ENCODE measurements around the gene DHPS. TPM values are rescaled to one million over a fixed set of nuclear protein-coding genes. Genes with fewer than 3 reads are reported as not detected.
"Not testable (repeated sequence)": the region's sequence is repeated elsewhere in the genome, so short reads cannot be mapped to it uniquely, and the experiment has no call there.

Gene DHPS
- 100 to 1,000 TPM; 127 to 148 TPM for total RNA-seq

DNA sequence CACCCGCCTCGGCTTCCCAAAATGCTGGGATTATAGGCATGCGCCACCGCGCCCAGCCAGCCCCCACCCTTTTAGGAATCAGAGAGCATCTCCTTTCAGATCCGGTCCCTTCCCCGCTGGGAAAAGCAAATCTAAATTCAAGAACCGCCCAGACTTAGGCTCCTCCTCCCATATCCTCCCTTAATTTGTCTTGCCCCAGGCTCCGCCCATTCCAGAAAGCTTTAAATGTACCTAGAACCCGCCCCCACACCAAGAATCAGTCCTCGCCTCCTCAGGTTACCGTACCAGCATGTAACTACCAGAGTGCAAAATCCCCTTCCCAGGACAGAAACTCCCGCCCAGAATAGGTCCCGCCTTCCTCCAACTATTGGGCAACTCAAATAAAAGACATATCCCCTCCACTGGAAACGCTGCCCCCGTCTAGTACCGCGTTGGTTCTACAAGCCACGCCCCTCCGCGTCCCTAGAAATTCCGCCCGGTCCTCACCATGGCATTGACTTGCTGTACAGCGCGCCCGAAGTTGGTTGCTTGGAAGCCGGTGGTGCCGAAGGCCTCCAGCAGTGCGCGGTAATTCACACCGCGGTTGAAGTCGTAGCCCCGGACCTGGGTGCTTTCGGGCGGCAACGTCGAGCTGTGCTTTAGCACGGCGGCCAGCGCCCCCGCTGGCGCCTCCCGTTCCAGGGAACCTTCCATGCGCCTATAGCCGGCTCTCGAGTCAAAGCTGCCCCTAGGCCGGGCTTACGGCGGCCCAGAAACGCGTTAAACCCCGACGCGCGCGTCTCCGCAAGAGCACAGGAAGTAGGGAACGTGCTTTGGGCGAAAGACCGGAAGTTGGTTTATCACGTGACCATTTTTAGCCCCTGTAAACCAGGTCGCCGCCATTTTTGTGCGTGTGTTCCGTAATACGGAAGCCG is at the start of gene DHPS:
Gene DHPS (minus strand): TSS at position 807 of the 914 bp plus-strand sequence. CDS start 114 bp downstream, at position 693.
- Mint-ChIP-seq H3K4me1 (ENCODE audit: low read depth in 2 of 2) (peaks cover 26% of the 10 kb centered on the region in 2 donors), H3K27me3 (no peaks in the 10 kb centered on the region), H3K4me3 (peak within 1 kb of the TSS; percentile 97), H3K36me3 (peaks cover 11% of the 10 kb centered on the region), H3K27ac (peak within 1 kb of the TSS; percentile 92 to 100), H3K9me3 (no peaks in the 10 kb centered on the region)
- ATAC-seq (peak; percentile 87 to 89), DNase-seq (ENCODE audit: low spot score) (peak; percentile 95)

- Mint-ChIP-seq H3K9me3 (no peaks in the 10 kb centered on the region), H3K27me3 (no peaks in the 10 kb centered on the region), H3K4me1 (ENCODE audit: low read depth in 2 of 2) (peaks cover 34% of the 10 kb centered on the region in 2 donors), H3K27ac (no peak overlapping the region), H3K4me3 (no peak overlapping the region), H3K36me3 (peaks cover 19% of the 10 kb centered on the region)
- ATAC-seq = no peak
- DNase-seq (ENCODE audit: low spot score) = no peak
These were observed 49.7 kb upstream of the DHPS start for GRCh38 chr19:12731337-12731736.

DNA sequence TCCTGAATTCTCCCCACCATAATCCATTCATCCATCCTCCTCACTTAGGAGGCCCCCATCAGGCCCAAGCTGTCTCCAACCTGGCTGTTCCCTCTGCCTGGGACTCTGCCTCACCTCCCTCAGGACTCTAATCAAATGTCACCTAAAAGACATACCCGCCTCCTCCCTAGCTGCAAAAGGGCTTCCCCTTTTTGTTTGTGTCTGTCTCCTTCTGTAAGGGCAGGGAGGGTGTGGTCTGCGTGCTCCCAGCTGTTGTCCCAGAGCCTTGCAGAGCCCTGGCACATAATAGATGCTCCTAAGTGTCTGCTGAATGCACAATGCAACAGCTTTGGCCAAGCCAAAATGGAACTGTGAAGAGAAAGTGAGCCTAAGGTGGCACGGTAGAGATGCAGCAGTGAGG is 48.4 kb upstream of the DHPS start:
- Mint-ChIP-seq H3K9me3 (no peaks in the 10 kb centered on the region), H3K4me1 (ENCODE audit: low read depth in 2 of 2) (peaks cover 30 to 34% of the 10 kb centered on the region in 2 donors), H3K27me3 (no peaks in the 10 kb centered on the region), H3K27ac (peak overlapping the region; percentile 26 to 57), H3K4me3 (no peak overlapping the region), H3K36me3 (peaks cover 20% of the 10 kb centered on the region)
- ATAC-seq = no peak
- DNase-seq (ENCODE audit: low spot score) = no peak

DNA sequence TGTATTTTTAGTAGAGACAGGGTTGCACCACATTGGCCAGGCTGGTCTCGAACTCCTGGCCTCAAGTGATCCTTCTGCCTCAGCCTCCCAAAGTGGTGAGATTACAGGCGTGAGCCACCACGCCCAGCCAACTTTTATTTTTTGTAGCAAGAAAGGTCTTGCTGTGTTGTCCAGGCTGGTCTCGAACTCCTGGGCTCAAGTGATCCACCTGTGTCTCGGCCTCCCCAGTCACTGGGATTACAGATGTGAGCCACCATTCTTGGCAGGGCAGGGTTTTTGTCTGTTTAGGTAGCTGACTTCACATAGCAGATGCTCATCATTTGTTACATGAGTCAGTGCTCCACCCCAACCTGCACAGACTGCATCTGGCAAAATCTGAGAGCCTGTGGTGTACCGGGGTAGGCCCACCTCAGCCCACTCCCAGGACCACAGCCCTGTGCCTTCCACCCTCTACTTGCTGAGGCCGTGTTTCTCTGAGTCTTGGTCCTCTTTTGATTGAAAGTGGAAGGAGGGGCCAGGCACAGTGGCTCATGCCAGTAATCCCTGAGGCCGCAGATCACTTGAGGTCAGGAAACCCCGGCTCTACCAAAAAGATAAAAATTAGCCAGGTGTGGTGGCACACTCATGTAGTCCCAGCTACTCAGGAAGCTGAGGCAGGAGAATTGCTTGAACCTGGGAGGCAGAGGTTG is 46.2 kb upstream of the DHPS start:
- no peaks in the 10 kb centered on the region for H3K9me3 Mint-ChIP-seq

GRCh38 chr19:12726988-12727316 is 45.3 kb upstream of the DHPS start:
- DNase-seq (ENCODE audit: low spot score) = no peak
- no peaks in the 10 kb centered on the region for H3K27me3 Mint-ChIP-seq
- H3K27ac Mint-ChIP-seq = no peak overlapping the region
- H3K36me3 Mint-ChIP-seq = peaks cover 13% of the 10 kb centered on the region
- H3K4me1 Mint-ChIP-seq (ENCODE audit: low read depth in 2 of 2) = peaks cover 33 to 36% of the 10 kb centered on the region in 2 donors
- no peak for ATAC-seq
- H3K4me3 Mint-ChIP-seq = no peak overlapping the region
- H3K9me3 Mint-ChIP-seq = no peaks in the 10 kb centered on the region

More for the DNA sequence above, 46.2 kb upstream of the DHPS start:
- DNase-seq (ENCODE audit: low spot score) (no peak), ATAC-seq (no peak)
- peaks cover 12% of the 10 kb centered on the region for H3K36me3 Mint-ChIP-seq
- no peak overlapping the region for H3K27ac Mint-ChIP-seq
- H3K4me1 Mint-ChIP-seq (ENCODE audit: low read depth in 2 of 2) = peaks cover 35 to 40% of the 10 kb centered on the region in 2 donors
- no peak overlapping the region for H3K4me3 Mint-ChIP-seq
- H3K27me3 Mint-ChIP-seq = no peaks in the 10 kb centered on the region

DNA sequence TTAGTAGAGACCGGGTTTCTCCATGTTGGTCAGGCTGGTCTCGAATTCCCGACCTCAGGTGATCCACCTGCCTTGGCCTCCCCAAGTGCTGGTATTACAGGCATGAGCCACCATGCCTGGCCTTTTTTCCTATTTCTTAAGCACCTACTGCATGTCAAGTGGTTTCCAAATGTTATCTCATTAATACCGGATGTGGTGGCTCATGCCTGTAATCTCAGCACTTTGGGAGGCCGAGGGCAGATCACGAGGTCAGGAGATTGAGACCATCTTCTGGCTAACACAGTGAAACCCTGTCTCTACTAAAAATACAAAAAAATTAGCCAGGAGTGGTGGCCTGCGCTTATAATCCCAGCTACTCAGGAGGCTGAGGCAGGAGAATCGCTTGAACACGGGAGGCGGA is 43.9 kb upstream of the DHPS start:
- DNase-seq (ENCODE audit: low spot score); H3K4me3 Mint-ChIP-seq; ATAC-seq; H3K9me3 Mint-ChIP-seq; H3K27ac Mint-ChIP-seq; H3K27me3 Mint-ChIP-seq: not testable (repeated sequence)
- Mint-ChIP-seq H3K4me1 (ENCODE audit: low read depth in 2 of 2) (peaks cover 39 to 46% of the 10 kb centered on the region in 2 donors), H3K36me3 (peaks cover 20% of the 10 kb centered on the region)

GRCh38 chr19:12723641-12724426 is 42.2 kb upstream of the DHPS start, which contains the start of gene TNPO2:
Gene TNPO2 (minus strand): TSS chr19:12723932. CDS start chr19:12720977, 2,955 bp downstream.
- Mint-ChIP-seq H3K4me3 (peak within 1 kb of the TSS; percentile 99), H3K27ac (peak within 1 kb of the TSS; percentile 94 to 97), H3K36me3 (peaks cover 13% of the 10 kb centered on the region), H3K4me1 (ENCODE audit: low read depth in 2 of 2) (peaks cover 37 to 44% of the 10 kb centered on the region in 2 donors), H3K9me3 (no peaks in the 10 kb centered on the region), H3K27me3 (no peaks in the 10 kb centered on the region)
- no peak for DNase-seq (ENCODE audit: low spot score)
- ATAC-seq = peak; percentile 51 to 54

GRCh38 chr19:12723381-12723640 is 41.6 kb upstream of the DHPS start:
- DNase-seq (ENCODE audit: low spot score) = no peak
- Mint-ChIP-seq H3K4me3 (peak overlapping the region; percentile 99), H3K9me3 (no peaks in the 10 kb centered on the region), H3K36me3 (peaks cover 13% of the 10 kb centered on the region), H3K27ac (peak overlapping the region; percentile 94 to 97), H3K27me3 (no peaks in the 10 kb centered on the region), H3K4me1 (ENCODE audit: low read depth in 2 of 2) (peaks cover 40 to 48% of the 10 kb centered on the region in 2 donors)
- ATAC-seq = no peak

DNA sequence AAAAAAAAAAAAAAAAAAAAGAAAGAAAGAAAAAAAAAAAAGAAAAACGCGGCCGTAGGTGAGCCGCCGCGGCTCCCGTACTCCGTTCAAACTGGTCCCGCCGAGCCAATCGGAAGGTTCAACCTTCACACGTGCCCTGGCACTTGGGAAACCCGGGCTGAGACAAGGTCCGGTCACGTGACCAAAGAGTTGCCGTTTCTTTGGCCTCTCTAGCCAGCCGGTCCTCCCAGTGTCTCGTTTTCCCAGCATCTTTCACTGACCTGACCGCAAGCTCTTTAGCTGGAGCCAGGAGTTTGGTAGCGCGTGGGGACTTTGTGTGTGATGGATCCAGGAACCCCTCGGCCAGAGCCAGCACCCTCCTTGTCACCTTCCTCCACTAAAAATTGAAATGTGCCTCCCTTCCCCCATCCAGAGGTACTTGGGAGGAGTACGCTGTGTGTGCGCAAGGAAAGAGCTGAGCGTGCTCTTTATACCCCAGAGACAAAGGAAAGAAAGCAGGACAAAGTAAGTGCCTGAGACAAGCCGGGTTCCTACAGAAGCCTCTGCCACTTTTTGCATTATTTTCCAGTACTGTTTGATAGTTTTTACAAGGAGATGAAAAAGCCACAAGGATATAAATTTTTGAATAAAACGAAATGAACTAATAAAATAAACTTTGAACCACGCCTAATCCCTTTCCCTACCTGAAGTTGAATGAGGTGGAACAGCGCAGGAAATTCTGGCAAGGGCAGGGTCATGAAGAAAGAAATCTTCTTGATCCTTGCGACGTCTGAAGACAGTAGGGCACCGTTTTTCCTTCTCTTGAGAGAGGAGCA is 41.1 kb upstream of the DHPS start:
- DNase-seq (ENCODE audit: low spot score) = peak; percentile 96
- Mint-ChIP-seq H3K4me1 (ENCODE audit: low read depth in 2 of 2) (peaks cover 40 to 48% of the 10 kb centered on the region in 2 donors), H3K27me3 (no peaks in the 10 kb centered on the region), H3K36me3 (peaks cover 13% of the 10 kb centered on the region), H3K9me3 (no peaks in the 10 kb centered on the region), H3K27ac (peak overlapping the region; percentile 94 to 97), H3K4me3 (peak overlapping the region; percentile 99)
- peak; percentile 92 to 95 for ATAC-seq

GRCh38 chr19:12721656-12722565 is 40.2 kb upstream of the DHPS start:
- no peaks in the 10 kb centered on the region for H3K27me3 Mint-ChIP-seq
- peak overlapping the region; percentile 94 to 97 for H3K27ac Mint-ChIP-seq
- peaks cover 40 to 48% of the 10 kb centered on the region in 2 donors for H3K4me1 Mint-ChIP-seq (ENCODE audit: low read depth in 2 of 2)
- peak overlapping the region; percentile 99 for H3K4me3 Mint-ChIP-seq
- DNase-seq (ENCODE audit: low spot score) (peak; percentile 76), ATAC-seq (peak; percentile 69 to 72)
- peaks cover 13% of the 10 kb centered on the region for H3K36me3 Mint-ChIP-seq
- no peaks in the 10 kb centered on the region for H3K9me3 Mint-ChIP-seq

- Mint-ChIP-seq H3K36me3 (peaks cover 8% of the 10 kb centered on the region), H3K27me3 (no peaks in the 10 kb centered on the region), H3K4me1 (ENCODE audit: low read depth in 2 of 2) (peaks cover 42 to 43% of the 10 kb centered on the region in 2 donors), H3K9me3 (no peaks in the 10 kb centered on the region), H3K27ac (peak overlapping the region; percentile 94 to 97), H3K4me3 (peak overlapping the region; percentile 99)
- ATAC-seq = no peak
- no peak for DNase-seq (ENCODE audit: low spot score)
These were observed 39.4 kb upstream of the DHPS start for GRCh38 chr19:12720851-12721655.

All from natural killer cell treated with Interleukin-12 subunit alpha and Interleukin-12 subunit beta and Interleukin-15 and Interleukin-18, amount 100 ng/mL, for 72 hours (primary cell).